Activated CD4-positive, alpha-beta T cell treated with anti-CD3 and anti-CD28 coated beads for 4 hours (primary cell): ENCODE data around the gene TMCO1.
"Not testable (repeated sequence)": the region's sequence is repeated elsewhere in the genome, so short reads cannot be mapped to it uniquely, and the experiment has no call there.

Source experiments
- DNase-seq, 2 donors: peaks; one replicate each; pipeline ENCODE4 v3.0.0-alpha.2; 2020

The TMCO1 gene

GRCh38 chr1:165768513-165769394 is at the start of gene TMCO1:
Gene TMCO1, minus strand, starts transcription at chr1:165768868. Its CDS starts 117 bp downstream, at chr1:165768751.
- DNase-seq: peak; percentile 89 to 90

GRCh38 chr1:165816826-165817497 is 48.3 kb upstream of the TMCO1 start:
- no peak for DNase-seq

- no peak for DNase-seq
These were observed 47.5 kb upstream of the TMCO1 start for GRCh38 chr1:165816157-165816556.

GRCh38 chr1:165815725-165816124 is 47.1 kb upstream of the TMCO1 start:
- DNase-seq: no peak

GRCh38 chr1:165807613-165808012 is 38.9 kb upstream of the TMCO1 start:
- DNase-seq: no peak

- not testable (repeated sequence) for DNase-seq
These were observed 35.8 kb upstream of the TMCO1 start for GRCh38 chr1:165804513-165804912.

GRCh38 chr1:165799387-165799786 is 30.7 kb upstream of the TMCO1 start:
- no peak for DNase-seq

GRCh38 chr1:165795894-165796293 is 27.2 kb upstream of the TMCO1 start:
- no peak for DNase-seq

- DNase-seq: no peak
These were observed 25.3 kb upstream of the TMCO1 start for GRCh38 chr1:165793951-165794350.

GRCh38 chr1:165787741-165788140 is 19.1 kb upstream of the TMCO1 start:
- no peak for DNase-seq

GRCh38 chr1:165783519-165783918 is 14.9 kb upstream of the TMCO1 start:
- not testable (repeated sequence) for DNase-seq

- DNase-seq: not testable (repeated sequence)
These were observed 9.5 kb upstream of the TMCO1 start for GRCh38 chr1:165778197-165778596.

- no peak for DNase-seq
These were observed 4.8 kb upstream of the TMCO1 start for GRCh38 chr1:165773324-165773965.

- DNase-seq: no peak
These were observed 4.1 kb upstream of the TMCO1 start for GRCh38 chr1:165772739-165773138.

- no peak for DNase-seq
These were observed 4.4 kb downstream of the TMCO1 start for GRCh38 chr1:165764277-165764676.

GRCh38 chr1:165763442-165763841 is 5.2 kb downstream of the TMCO1 start:
- DNase-seq: no peak

GRCh38 chr1:165762725-165763124 is 5.9 kb downstream of the TMCO1 start:
- no peak for DNase-seq

- DNase-seq: no peak
These were observed 9.6 kb downstream of the TMCO1 start for GRCh38 chr1:165759095-165759494.

GRCh38 chr1:165755393-165756010 is 13.2 kb downstream of the TMCO1 start:
- DNase-seq: no peak

- no peak for DNase-seq
These were observed 14.7 kb downstream of the TMCO1 start for GRCh38 chr1:165753934-165754333.

- DNase-seq: no peak
These were observed 20.1 kb downstream of the TMCO1 start for GRCh38 chr1:165748550-165748949.

- no peak for DNase-seq
These were observed 20.8 kb downstream of the TMCO1 start for GRCh38 chr1:165747632-165748447.
